ENCODE results near the gene ELOVL7. TPM values are rescaled to one million over a fixed set of nuclear protein-coding genes. Genes with fewer than 3 reads are reported as not detected.
A peak's percentile ranks its signal among the peaks of the same experiment; 100 is the strongest.
"Not testable (repeated sequence)": the region's sequence is repeated elsewhere in the genome, so short reads cannot be mapped to it uniquely, and the experiment has no call there.

The ELOVL7 gene
- total RNA-seq (2014; rRNA removed; shearing (Covaris generic)), result 4.4 and 6.4 TPM in 2 replicates

GRCh38 chr5:60843936-60844905 is at the start of gene ELOVL7:
TSS of gene ELOVL7 (minus strand) at chr5:60844269. CDS start at chr5:60787397, 56,872 bp downstream.
- peak; percentile 92 for DNase-seq (ENCODE audit: low spot score)

- no peak for DNase-seq (ENCODE audit: low spot score)
Measured at GRCh38 chr5:60893521-60893920, 49.5 kb upstream of the ELOVL7 start.

GRCh38 chr5:60891667-60892066 is 47.6 kb upstream of the ELOVL7 start:
- DNase-seq (ENCODE audit: low spot score), result no peak

DNA sequence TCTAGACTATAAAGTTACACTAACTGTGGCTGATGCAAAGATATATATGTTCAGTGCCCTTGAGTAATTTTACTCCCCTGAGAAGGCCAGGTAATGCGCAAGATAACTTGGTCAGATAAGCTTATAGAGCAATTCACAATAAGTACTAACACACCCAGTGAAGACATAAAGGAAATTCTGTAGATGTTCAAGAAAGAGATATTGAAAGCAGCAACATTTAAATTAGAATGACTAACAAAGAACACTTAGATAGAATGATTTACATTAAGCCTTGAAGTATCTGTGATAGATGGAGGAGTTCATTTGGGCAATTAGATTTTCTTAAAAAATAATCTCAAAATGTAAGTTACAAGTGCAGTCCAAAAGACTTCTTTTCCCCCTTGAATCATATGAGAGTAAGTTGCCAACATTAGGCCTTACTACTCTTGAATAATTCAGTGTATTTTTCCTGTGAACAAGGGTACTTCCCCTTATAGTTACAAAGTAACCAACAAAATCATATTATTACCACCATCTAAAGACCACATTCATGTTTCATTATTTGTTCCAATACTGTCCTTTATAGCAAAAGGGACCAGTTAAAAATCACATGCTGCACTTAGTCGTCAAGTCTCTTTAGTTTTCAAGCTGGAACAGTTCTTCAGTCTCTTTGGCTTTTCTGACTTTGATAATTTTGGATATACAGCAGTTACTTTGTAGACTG is 44.4 kb upstream of the ELOVL7 start:
- no peak for DNase-seq (ENCODE audit: low spot score)

DNA sequence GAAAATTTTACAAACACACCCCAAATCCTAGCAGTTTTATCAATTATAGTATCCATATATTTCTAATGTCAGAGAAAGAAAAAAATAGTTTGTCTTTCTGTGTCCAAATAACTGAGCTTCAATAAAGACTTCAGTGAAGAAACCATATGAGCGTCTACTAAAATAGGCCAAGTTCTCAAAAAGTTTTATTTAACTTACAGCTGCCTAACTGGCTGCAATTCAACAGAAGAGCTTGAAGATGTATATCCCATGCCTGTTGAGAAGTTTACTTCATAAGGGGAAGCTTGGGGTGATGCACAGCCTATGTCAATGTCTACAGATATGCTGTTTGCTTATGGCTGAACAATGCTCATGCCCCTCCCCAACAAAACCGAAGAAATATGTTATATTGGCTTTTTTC is 43.7 kb upstream of the ELOVL7 start:
- DNase-seq (ENCODE audit: low spot score), result no peak

- DNase-seq (ENCODE audit: low spot score), result no peak
Measured at GRCh38 chr5:60887096-60887495, 43.0 kb upstream of the ELOVL7 start.

DNA sequence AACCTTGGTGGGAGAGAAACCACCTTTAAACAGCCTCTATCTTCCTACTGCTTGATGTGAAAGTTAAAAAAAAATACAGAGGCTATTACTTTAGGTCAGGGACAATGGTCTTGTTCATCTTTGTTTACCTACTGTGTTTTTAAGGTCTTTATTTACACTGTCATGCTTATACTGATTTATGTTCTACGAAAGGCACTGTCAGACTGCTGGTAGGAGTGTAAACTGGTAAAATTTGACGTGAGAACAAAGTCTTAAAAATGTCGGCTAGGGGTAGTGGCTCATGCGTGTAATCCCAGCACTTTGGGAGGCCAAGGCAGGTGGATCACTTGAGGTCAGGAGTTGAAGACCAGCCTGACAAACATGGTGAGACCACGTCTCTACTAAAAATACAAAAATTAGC is 42.1 kb upstream of the ELOVL7 start:
- no peak for DNase-seq (ENCODE audit: low spot score)

DNA sequence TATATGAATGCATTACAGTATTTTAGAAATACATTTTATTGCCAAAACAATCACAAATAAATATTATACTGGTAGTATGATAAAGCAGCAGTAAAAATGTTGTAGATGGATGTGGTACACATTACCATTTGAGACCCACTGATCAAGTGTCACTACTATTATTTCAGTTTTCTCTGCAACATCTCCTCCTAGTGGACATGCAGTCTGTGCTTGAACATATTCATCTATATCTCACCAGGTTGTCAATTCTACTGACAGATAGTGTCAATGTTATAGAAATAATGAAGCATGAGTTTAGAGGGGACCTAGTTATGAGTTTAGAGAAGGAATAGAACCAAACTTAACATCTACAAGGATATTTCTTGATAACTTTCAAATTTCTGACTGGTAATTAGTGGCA is 39.2 kb upstream of the ELOVL7 start:
- peak; percentile 69 for DNase-seq (ENCODE audit: low spot score)

GRCh38 chr5:60872892-60873291 is 28.8 kb upstream of the ELOVL7 start:
- DNase-seq (ENCODE audit: low spot score), result no peak

DNA sequence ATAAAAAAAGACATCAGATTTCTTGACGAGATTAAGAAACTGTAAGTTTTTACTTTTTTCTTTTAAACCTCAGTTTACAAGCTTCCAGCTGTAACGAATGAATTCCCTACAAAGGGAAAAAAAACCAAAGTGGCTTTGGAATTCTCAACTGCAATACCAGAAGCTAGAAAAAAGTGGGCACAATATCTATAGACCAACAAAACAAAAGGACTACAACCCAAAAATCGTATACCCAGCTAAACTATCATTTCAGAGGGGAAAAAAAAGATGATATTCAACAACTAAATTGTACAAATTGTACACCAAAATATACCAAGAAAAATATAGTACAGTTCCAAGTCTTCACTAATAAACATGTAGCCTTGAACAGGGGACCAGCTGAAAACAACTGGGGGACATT is 26.8 kb upstream of the ELOVL7 start:
- DNase-seq (ENCODE audit: low spot score), result no peak

GRCh38 chr5:60860572-60860971 is 16.5 kb upstream of the ELOVL7 start:
- DNase-seq (ENCODE audit: low spot score), result not testable (repeated sequence)

DNA sequence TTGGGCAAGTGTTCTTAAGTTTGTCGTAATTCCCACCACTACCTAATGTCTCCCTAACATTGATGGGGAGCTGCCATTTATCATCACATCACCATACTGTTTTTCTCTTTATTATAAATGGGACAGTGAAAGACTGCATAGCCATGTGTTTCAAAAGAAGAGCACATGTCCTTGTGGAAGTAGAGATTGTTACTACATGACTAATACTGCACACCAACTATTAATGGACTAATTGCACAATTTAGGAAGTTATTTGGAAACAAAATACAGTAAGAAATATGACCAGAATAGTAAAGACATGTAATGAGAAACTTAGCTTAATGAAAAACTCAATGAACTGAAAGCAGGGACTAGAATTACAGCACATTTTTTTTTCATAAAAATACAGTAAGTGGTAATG is 12.0 kb upstream of the ELOVL7 start:
- DNase-seq (ENCODE audit: low spot score), result no peak

GRCh38 chr5:60852940-60853339 is 8.9 kb upstream of the ELOVL7 start:
- no peak for DNase-seq (ENCODE audit: low spot score)

DNA sequence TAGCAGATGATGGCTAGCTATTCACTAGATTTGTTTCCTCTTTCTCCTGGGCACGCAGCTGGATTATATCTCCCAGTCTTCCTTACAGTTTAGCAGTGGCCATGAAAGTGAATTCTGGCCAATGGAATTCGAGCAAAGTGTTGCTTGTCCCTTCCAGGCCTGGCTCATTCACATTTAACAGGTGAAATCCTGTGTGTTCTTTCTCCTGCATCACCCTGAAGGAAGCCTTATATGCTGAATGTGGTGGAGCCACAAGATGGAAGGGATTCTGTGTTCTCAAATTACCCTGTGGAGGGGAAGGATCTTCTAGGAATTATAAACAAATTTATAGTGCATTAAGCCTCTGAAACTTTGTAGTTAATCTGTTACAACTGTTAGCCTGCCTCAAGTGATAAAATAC is 8.2 kb upstream of the ELOVL7 start:
- DNase-seq (ENCODE audit: low spot score), result no peak

GRCh38 chr5:60851626-60852025 is 7.6 kb upstream of the ELOVL7 start:
- no peak for DNase-seq (ENCODE audit: low spot score)

DNA sequence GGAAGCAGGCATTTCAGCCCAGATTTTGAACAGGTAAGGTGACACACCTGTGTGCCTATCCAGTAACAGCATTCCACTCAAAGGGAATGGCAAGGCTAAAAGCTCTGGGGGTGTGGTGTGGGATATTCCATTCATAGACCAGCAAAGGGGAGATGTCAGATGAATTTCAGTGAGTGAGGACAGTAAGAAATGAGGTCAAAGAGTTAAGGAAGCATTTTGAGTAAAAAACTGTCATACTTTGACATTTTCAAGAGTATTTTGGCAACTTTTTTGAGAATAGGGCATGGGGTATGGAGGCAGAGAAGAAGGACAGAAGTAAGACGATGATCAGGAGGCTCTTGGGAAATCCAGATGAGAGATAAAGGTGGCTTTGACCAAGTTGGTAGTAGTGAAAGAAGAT is 2.2 kb upstream of the ELOVL7 start:
- DNase-seq (ENCODE audit: low spot score), result no peak

DNA sequence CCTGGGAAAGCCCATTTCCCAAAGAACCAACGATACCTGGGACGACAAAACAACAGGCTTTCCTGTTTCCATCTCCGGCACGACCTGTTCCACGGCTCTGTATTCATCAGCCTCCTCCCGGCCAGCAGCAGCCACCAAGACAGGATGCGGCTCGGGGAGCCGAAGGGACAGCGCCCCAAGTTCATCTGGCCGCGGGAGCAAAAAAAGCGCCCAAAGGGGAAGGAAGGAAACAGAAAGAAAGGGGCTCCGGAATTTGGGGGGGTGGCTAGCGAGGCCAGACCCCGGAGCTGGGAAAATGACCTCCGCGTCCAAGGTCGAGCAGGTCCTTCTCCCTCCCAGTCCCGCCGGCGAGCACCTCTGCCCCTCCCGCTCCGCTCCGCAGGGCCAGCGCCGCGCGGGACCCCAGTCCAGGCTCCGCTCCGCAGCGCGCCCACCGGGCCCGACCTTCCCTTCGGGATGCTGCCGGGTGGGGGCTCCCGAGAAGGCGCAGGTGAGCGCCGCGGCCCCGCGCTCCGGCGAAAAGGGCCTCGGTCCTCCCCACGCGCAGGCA is 608 bp downstream of the ELOVL7 start:
- DNase-seq (ENCODE audit: low spot score), result peak; percentile 68

DNA sequence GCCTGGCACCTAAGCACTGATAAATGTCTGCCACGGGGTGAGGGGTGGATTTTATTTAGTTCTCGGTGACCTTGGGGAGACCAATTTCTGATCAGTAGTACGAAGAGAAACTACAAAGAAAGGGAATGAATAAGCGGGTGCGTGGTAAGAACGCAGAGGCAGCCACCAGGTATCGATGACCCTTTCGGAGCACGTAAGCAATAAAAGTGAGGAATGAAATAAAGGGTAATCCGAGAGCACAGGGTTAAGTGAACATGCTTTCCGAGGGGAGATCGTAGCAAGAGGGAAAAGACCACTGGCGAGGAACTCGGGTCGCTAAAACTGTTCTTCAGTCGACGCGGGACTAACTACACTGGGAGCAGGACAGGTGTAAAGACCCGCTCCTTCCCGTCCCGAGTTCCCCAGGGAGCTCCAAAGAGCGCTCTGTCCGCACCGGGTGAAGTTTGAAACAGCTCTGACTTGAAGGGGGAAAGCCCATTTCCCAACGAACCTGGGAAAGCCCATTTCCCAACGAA is 1.1 kb downstream of the ELOVL7 start:
- DNase-seq (ENCODE audit: low spot score), result no peak

DNA sequence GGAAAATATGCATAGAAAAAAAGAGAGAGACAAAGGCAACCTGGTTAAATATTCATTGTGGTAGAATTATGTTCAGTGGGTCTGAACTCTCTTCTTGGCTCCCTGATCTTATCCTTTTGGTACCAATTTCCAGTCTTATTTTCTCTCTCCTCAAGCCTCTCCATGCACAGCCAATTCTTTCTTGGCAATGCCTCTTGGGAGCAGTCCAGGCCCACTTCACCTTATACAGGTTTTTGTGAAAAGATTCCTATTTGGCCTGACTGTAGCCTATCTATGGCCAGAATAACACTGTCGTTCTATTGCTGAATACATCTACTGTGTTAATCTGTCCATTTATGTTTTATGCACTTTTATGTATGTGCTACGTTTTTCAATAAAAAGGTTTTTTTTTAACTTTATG is 2.7 kb downstream of the ELOVL7 start:
- DNase-seq (ENCODE audit: low spot score), result no peak

GRCh38 chr5:60836131-60836530 is 7.9 kb downstream of the ELOVL7 start:
- DNase-seq (ENCODE audit: low spot score), result no peak

DNA sequence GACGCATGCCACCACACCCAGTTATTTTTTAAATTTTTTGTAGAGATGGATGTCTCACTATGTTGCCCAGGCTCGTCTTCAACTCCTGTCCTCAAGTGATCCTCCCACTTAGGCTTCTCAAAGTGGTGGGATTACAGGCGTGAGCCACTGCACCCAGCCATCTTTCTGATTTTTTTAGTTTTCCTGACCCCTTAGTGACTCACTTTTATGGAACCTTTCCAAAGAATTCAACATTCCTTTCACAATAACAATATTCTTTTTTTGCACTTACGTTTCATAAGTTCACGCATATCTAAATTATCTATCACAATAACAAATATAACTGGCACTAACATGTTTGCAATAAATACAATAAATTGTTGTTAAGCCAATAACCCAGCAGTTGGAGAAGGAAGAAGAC is 8.5 kb downstream of the ELOVL7 start:
- DNase-seq (ENCODE audit: low spot score), result no peak

GRCh38 chr5:60833520-60833919 is 10.5 kb downstream of the ELOVL7 start:
- DNase-seq (ENCODE audit: low spot score), result no peak

Data from HT-29 (cell line).